ENCODE measurements around the gene RWDD1.

The RWDD1 gene

GRCh38 chr6:116570856-116571682, at the start of gene RWDD1:
Gene RWDD1, plus strand, starts transcription at chr6:116571504. Its CDS starts 79 bp downstream, at chr6:116571583.
- H3K27ac ChIP-seq, result peak within 1 kb of the TSS; percentile 90
- no peak for TF ChIP-seq CTCF (conservative IDR thresholded peaks at IDR 0.05)

GRCh38 chr6:116522896-116523295, 48.4 kb upstream of the RWDD1 start:
- no peak overlapping the region for H3K27ac ChIP-seq
- no peak for TF ChIP-seq CTCF (conservative IDR thresholded peaks at IDR 0.05)

GRCh38 chr6:116524236-116524635, 47.1 kb upstream of the RWDD1 start:
- TF ChIP-seq CTCF (conservative IDR thresholded peaks at IDR 0.05), result no peak
- H3K27ac ChIP-seq, result no peak overlapping the region

- H3K27ac ChIP-seq, result no peak overlapping the region
- no peak for TF ChIP-seq CTCF (conservative IDR thresholded peaks at IDR 0.05)
Observed at GRCh38 chr6:116528133-116528532, 43.2 kb upstream of the RWDD1 start.

- no peak for TF ChIP-seq CTCF (conservative IDR thresholded peaks at IDR 0.05)
- H3K27ac ChIP-seq, result no peak overlapping the region
Observed at GRCh38 chr6:116528780-116529179, 42.5 kb upstream of the RWDD1 start.

- 0 out of 2 replicates have a peak overlapping the region, but pooled peaks have one; percentile 13 for H3K27ac ChIP-seq
- no peak for TF ChIP-seq CTCF (conservative IDR thresholded peaks at IDR 0.05)
Observed at GRCh38 chr6:116529466-116530290, 41.6 kb upstream of the RWDD1 start.

- H3K27ac ChIP-seq, result 0 out of 2 replicates have a peak overlapping the region, but pooled peaks have one; percentile 13
- no peak for TF ChIP-seq CTCF (conservative IDR thresholded peaks at IDR 0.05)
Observed at GRCh38 chr6:116530436-116530835, 40.9 kb upstream of the RWDD1 start.

Data from VCaP (cell line).